ENCODE results near the gene ATP6V0E2. TPM values are rescaled to one million over a fixed set of nuclear protein-coding genes. Genes with fewer than 3 reads are reported as not detected.

ATP6V0E2 gene
- total RNA-seq, 1 experiment from 2014 or later, result 25.5 TPM

- H3K27ac ChIP-seq (ENCODE audit: low read depth, low read length), result no peak overlapping the region
- no peak overlapping the region for H2AFZ ChIP-seq (ENCODE audit: low read depth, low read length, poor library complexity, severe bottlenecking)
- no peak overlapping the region for H3K4me3 ChIP-seq (replicated peaks in 1 of 2; ENCODE audit: low read depth in 1 of 2, low read length in 2 of 2)
- DNase-seq (ENCODE audit: low read depth, low spot score), result no peak
- ChIA-PET POLR2A (no interaction called here), CTCF (no interaction called here), RAD21 (ENCODE audit: low non-redundant PET in 1 of 2, low total read pairs in 2 of 2, uncharacterized antibody in 2 of 2, unreplicated experiment in 2 of 2) (no interaction called here)
- no peak overlapping the region for H3K4me2 ChIP-seq (ENCODE audit: low read length)
- H3K36me3 ChIP-seq (ENCODE audit: control insufficient read depth in 1 of 2, insufficient read depth in 2 of 2, low read length in 2 of 2), result no peaks in the 10 kb centered on the region
- H3K9ac ChIP-seq (ENCODE audit: low read length), result no peak overlapping the region
- no peak for ATAC-seq
- no peaks in the 10 kb centered on the region for H3K4me1 ChIP-seq (ENCODE audit: control insufficient read depth in 1 of 2, insufficient read depth in 2 of 2, low read length in 2 of 2)
- H3K79me2 ChIP-seq (ENCODE audit: insufficient read depth, low read length), result no peaks in the 10 kb centered on the region
- no TSS peak for BruUV-seq (replicated peaks)
- no peaks in the 10 kb centered on the region for H3K27me3 ChIP-seq (ENCODE audit: insufficient read depth, low read length)
- no peaks in the 10 kb centered on the region for H3K9me2 ChIP-seq (ENCODE audit: insufficient read depth)
- no peaks in the 10 kb centered on the region for H3K9me3 ChIP-seq (ENCODE audit: control insufficient read depth in 1 of 2, insufficient read depth in 1 of 2, low read depth in 1 of 2, low read length in 2 of 2)
- intact Hi-C loops (cut with micrococcal nuclease), result no loop called here
- TF ChIP-seq ELF1 (IDR thresholded peaks at IDR 0.05; ENCODE audit: borderline replicate concordance, low read depth) (no peak), ZFX (IDR thresholded peaks at IDR 0.05) (no peak), ATF3 (IDR thresholded peaks at IDR 0.05) (no peak), SIN3A (IDR thresholded peaks at IDR 0.05; ENCODE audit: low read depth) (no peak), POLR2AphosphoS5 (IDR thresholded peaks at IDR 0.05; ENCODE audit: low read depth, low read length) (no peak), CTCF (IDR thresholded peaks at IDR 0.05 in 2 of 3, conservative IDR thresholded peaks at IDR 0.05 in 1 of 3; ENCODE audit: borderline replicate concordance in 1 of 3, insufficient read depth in 1 of 3, low read depth in 2 of 3, low read length in 2 of 3) (no peak), CEBPB (IDR thresholded peaks at IDR 0.05; ENCODE audit: low read depth) (no peak)
- no peaks in the 10 kb centered on the region for H4K20me1 ChIP-seq (ENCODE audit: insufficient read depth)
Observed at GRCh38 chr7:149824748-149825566, 48.8 kb upstream of the ATP6V0E2 start.
